K562 (cell line): ENCODE measurements around the gene TSEN34. TPM values are rescaled to one million over a fixed set of nuclear protein-coding genes. Genes with fewer than 3 reads are reported as not detected.

Experiments
- C11orf30 ChIP-seq: fragments of 450-650 bp; IDR thresholded peaks from 2 replicates; pipeline ENCODE4 v1.6.1; 2016; ENCODE audit warnings: low read depth, mild to moderate bottlenecking
- CBX5 ChIP-seq: IDR thresholded peaks from 2 replicates; pipeline ENCODE4 v1.6.1; 2014; ENCODE audit warnings: low read depth, borderline replicate concordance
- ZNF121 ChIP-seq: sonication (generic); formaldehyde crosslinking; conservative IDR thresholded peaks from 2 replicates; pipeline ENCODE4 v1.8.0; 2022; ENCODE audit warnings: missing genetic modification reagents
- ZNF766 ChIP-seq: fragments of 200-800 bp; sonication (Bioruptor generic); conservative IDR thresholded peaks from 2 replicates; pipeline ENCODE4 v1.6.1; 2016; ENCODE audit warnings: missing genetic modification characterization, missing compliant biosample characterization
- polyA plus RNA-seq, 8 experiments: library from polyadenylated mRNA; depleted of rRNA in 4 of 8; stranded (reverse) in 5 of 8; unstranded in 3 of 8; fragments of >200 nt; fragmentation: Nextera tagmentation in 2 of 8; fragmentation: Illumina TruSeq in 1 of 8; extraction: Ambion mirVana in 2 of 8; extraction: Trizol in 1 of 8; gene quantifications; 2 replicates each; pipeline versions ENCODE4 v1.2.1 to v1.2.3, GENCODE V29; 2011 to 2014; ENCODE audit warnings: inconsistent platforms in 1 of 8, missing spikeins in 1 of 8
- total RNA-seq, 7 experiments: library from RNA; depleted of rRNA in 6 of 7; stranded (reverse); fragments of >200 nt in 6 of 7; fragmentation: Illumina TruSeq in 2 of 7; extraction: Trizol in 2 of 7; gene quantifications; 2 replicates each; pipeline versions ENCODE4 v1.2.1 to v1.2.3, GENCODE V29; 2011 to 2021; ENCODE audit warnings: low replicate concordance in 1 of 7
- TF ChIP-seq, protein P1 (sequence below): sonication (generic); formaldehyde crosslinking; IDR thresholded peaks from 2 replicates; pipeline ENCODE4 v1.8.1; 2023; ENCODE audit warnings: missing genetic modification reagents, mild to moderate bottlenecking, borderline replicate concordance
- TF ChIP-seq, protein P2 (sequence below): fragments of 250-450 bp; sonication (Bioruptor Pico); IDR thresholded peaks from 2 replicates; pipeline ENCODE4 v1.6.1; 2021; ENCODE audit warnings: mild to moderate bottlenecking
- TF ChIP-seq, protein P3 (sequence below): fragments of 450-650 bp; formaldehyde crosslinking; conservative IDR thresholded peaks from 2 replicates; pipeline ENCODE4 v1.4.0; 2022; ENCODE audit warnings: mild to moderate bottlenecking, missing genetic modification characterization
- TF ChIP-seq, protein P4 (sequence below): fragments of 250-450 bp; sonication (Bioruptor Pico); IDR thresholded peaks from 2 replicates; pipeline ENCODE4 v1.5.0; 2021; ENCODE audit warnings: mild to moderate bottlenecking, borderline replicate concordance
- TF ChIP-seq, protein P5 (sequence below): fragments of 450-650 bp; IDR thresholded peaks from 2 replicates; pipeline ENCODE4 v1.6.1; 2018; ENCODE audit not compliant: partially characterized antibody
- TF ChIP-seq, protein P6 (sequence below): fragments of 250-450 bp; sonication (Bioruptor Pico); IDR thresholded peaks from 2 replicates; pipeline ENCODE4 v1.8.0; 2021; ENCODE audit warnings: mild to moderate bottlenecking, moderate library complexity

Gene TSEN34
- total and polyA plus RNA-seq, 9 of the 15 experiments (the other 6 are each of a cell fraction or from before 2014, with no cell fraction given) = 3.1 to 57.6 (median 29.5) TPM

DNA sequence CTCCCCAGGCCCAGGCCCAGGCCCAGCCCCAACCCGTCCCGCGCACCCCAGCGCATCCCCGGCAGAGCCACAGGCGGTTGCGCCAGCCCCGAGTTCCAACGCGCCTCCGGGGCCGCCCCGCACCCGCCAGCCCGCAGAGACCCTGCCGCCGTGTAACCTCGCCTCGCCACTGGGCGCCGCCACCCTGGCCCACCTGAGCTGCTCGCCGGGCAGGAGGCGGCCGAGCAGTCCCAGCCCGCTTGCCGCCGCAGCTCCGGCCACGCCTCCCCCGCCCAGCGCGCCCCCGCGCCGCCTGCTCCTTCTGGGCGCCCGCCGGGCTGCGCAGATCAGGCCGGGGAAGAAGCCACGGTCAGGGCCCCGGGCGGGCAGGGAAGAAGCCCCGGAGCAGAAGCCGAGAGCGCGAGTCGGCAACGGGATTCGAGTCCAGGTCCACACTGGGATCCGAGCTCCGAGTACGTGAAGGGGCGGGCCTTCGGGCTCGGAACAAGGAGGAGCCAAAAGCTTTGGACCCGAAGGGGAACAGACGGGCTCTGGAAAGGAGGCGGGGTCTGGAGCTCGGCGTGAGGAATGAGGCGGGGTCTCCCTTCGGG lies 1.9 kb upstream of the TSEN34 start, which contains the start of gene MBOAT7 (continued):
- TF ChIP-seq, protein P1, sequence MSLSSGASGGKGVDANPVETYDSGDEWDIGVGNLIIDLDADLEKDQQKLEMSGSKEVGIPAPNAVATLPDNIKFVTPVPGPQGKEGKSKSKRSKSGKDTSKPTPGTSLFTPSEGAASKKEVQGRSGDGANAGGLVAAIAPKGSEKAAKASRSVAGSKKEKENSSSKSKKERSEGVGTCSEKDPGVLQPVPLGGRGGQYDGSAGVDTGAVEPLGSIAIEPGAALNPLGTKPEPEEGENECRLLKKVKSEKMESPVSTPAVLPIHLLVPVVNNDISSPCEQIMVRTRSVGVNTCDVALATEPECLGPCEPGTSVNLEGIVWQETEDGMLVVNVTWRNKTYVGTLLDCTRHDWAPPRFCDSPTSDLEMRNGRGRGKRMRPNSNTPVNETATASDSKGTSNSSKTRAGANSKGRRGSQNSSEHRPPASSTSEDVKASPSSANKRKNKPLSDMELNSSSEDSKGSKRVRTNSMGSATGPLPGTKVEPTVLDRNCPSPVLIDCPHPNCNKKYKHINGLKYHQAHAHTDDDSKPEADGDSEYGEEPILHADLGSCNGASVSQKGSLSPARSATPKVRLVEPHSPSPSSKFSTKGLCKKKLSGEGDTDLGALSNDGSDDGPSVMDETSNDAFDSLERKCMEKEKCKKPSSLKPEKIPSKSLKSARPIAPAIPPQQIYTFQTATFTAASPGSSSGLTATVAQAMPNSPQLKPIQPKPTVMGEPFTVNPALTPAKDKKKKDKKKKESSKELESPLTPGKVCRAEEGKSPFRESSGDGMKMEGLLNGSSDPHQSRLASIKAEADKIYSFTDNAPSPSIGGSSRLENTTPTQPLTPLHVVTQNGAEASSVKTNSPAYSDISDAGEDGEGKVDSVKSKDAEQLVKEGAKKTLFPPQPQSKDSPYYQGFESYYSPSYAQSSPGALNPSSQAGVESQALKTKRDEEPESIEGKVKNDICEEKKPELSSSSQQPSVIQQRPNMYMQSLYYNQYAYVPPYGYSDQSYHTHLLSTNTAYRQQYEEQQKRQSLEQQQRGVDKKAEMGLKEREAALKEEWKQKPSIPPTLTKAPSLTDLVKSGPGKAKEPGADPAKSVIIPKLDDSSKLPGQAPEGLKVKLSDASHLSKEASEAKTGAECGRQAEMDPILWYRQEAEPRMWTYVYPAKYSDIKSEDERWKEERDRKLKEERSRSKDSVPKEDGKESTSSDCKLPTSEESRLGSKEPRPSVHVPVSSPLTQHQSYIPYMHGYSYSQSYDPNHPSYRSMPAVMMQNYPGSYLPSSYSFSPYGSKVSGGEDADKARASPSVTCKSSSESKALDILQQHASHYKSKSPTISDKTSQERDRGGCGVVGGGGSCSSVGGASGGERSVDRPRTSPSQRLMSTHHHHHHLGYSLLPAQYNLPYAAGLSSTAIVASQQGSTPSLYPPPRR (CRISPR knock-in tag) = no peak
- TF ChIP-seq, protein P2, sequence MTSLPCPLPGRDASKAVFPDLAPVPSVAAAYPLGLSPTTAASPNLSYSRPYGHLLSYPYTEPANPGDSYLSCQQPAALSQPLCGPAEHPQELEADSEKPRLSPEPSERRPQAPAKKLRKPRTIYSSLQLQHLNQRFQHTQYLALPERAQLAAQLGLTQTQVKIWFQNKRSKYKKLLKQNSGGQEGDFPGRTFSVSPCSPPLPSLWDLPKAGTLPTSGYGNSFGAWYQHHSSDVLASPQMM (CRISPR knock-in tag) = no peak
- TF ChIP-seq, protein P3, sequence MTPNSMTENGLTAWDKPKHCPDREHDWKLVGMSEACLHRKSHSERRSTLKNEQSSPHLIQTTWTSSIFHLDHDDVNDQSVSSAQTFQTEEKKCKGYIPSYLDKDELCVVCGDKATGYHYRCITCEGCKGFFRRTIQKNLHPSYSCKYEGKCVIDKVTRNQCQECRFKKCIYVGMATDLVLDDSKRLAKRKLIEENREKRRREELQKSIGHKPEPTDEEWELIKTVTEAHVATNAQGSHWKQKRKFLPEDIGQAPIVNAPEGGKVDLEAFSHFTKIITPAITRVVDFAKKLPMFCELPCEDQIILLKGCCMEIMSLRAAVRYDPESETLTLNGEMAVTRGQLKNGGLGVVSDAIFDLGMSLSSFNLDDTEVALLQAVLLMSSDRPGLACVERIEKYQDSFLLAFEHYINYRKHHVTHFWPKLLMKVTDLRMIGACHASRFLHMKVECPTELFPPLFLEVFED (CRISPR knock-in tag) = no peak
- no peak for TF ChIP-seq ZNF766 (CRISPR knock-in tag)
- TF ChIP-seq CBX5 = no peak
- TF ChIP-seq ZNF121 (CRISPR knock-in tag) = no peak
- TF ChIP-seq, protein P4, sequence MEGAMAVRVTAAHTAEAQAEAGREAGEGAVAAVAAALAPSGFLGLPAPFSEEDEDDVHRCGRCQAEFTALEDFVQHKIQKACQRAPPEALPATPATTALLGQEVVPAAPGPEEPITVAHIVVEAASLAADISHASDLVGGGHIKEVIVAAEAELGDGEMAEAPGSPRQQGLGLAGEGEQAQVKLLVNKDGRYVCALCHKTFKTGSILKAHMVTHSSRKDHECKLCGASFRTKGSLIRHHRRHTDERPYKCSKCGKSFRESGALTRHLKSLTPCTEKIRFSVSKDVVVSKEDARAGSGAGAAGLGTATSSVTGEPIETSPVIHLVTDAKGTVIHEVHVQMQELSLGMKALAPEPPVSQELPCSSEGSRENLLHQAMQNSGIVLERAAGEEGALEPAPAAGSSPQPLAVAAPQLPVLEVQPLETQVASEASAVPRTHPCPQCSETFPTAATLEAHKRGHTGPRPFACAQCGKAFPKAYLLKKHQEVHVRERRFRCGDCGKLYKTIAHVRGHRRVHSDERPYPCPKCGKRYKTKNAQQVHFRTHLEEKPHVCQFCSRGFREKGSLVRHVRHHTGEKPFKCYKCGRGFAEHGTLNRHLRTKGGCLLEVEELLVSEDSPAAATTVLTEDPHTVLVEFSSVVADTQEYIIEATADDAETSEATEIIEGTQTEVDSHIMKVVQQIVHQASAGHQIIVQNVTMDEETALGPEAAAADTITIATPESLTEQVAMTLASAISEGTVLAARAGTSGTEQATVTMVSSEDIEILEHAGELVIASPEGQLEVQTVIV = no peak
- no peak for TF ChIP-seq C11orf30
- TF ChIP-seq, protein P5, sequence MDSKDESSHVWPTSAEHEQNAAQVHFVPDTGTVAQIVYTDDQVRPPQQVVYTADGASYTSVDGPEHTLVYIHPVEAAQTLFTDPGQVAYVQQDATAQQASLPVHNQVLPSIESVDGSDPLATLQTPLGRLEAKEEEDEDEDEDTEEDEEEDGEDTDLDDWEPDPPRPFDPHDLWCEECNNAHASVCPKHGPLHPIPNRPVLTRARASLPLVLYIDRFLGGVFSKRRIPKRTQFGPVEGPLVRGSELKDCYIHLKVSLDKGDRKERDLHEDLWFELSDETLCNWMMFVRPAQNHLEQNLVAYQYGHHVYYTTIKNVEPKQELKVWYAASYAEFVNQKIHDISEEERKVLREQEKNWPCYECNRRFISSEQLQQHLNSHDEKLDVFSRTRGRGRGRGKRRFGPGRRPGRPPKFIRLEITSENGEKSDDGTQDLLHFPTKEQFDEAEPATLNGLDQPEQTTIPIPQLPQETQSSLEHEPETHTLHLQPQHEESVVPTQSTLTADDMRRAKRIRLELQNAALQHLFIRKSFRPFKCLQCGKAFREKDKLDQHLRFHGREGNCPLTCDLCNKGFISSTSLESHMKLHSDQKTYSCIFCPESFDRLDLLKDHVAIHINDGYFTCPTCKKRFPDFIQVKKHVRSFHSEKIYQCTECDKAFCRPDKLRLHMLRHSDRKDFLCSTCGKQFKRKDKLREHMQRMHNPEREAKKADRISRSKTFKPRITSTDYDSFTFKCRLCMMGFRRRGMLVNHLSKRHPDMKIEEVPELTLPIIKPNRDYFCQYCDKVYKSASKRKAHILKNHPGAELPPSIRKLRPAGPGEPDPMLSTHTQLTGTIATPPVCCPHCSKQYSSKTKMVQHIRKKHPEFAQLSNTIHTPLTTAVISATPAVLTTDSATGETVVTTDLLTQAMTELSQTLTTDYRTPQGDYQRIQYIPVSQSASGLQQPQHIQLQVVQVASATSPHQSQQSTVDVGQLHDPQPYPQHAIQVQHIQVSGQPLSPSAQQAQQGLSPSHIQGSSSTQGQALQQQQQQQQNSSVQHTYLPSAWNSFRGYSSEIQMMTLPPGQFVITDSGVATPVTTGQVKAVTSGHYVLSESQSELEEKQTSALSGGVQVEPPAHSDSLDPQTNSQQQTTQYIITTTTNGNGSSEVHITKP = peak; percentile 69
- TF ChIP-seq, protein P6, sequence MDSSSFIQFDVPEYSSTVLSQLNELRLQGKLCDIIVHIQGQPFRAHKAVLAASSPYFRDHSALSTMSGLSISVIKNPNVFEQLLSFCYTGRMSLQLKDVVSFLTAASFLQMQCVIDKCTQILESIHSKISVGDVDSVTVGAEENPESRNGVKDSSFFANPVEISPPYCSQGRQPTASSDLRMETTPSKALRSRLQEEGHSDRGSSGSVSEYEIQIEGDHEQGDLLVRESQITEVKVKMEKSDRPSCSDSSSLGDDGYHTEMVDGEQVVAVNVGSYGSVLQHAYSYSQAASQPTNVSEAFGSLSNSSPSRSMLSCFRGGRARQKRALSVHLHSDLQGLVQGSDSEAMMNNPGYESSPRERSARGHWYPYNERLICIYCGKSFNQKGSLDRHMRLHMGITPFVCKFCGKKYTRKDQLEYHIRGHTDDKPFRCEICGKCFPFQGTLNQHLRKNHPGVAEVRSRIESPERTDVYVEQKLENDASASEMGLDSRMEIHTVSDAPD (CRISPR knock-in tag) = no peak
